Activated CD4-positive, alpha-beta memory T cell treated with anti-CD3 and anti-CD28 coated beads for 36 hours (primary cell): Measurements from ENCODE around the gene PLEKHA7. TPM values are rescaled to one million over a fixed set of nuclear protein-coding genes. Genes with fewer than 3 reads are reported as not detected.

Experiments used
- CTCF ChIA-PET: fragments of 350-600 bp; sonication (Branson Sonifier 250); formaldehyde crosslinking; loops from one replicate; lab custom pipeline; 2021; ENCODE audit warnings: antibody characterized with exemption, inconsistent platforms; lab: Charles Lee
- POLR2A ChIA-PET: fragments of 350-600 bp; sonication (Branson Sonifier 250); formaldehyde crosslinking; loops from one replicate; lab custom pipeline; 2021; ENCODE audit warnings: antibody characterized with exemption; lab: Charles Lee
- DNase-seq: peaks from one replicate; pipeline ENCODE4 v3.0.0-alpha.2; 2020
- H3K27ac Mint-ChIP-seq: one replicate; pipeline ENCODE4 v1.8.0; 2021; ENCODE audit warnings: mixed read lengths
- H3K27me3 Mint-ChIP-seq: one replicate; pipeline ENCODE4 v1.8.0; 2021; ENCODE audit warnings: mixed read lengths
- H3K36me3 Mint-ChIP-seq: one replicate; pipeline ENCODE4 v1.8.0; 2021; ENCODE audit warnings: mixed read lengths
- H3K4me1 Mint-ChIP-seq: one replicate; pipeline ENCODE4 v1.8.0; 2021; ENCODE audit warnings: low read depth, mixed read lengths
- H3K4me3 Mint-ChIP-seq: one replicate; pipeline ENCODE4 v1.8.0; 2021; ENCODE audit warnings: mild to moderate bottlenecking, mixed read lengths
- H3K9me3 Mint-ChIP-seq: one replicate; pipeline ENCODE4 v1.8.0; 2021; ENCODE audit warnings: mixed read lengths
- intact Hi-C: fragments of 100-400 bp; cut with micrococcal nuclease; formaldehyde crosslinking; loops from one replicate; pipeline ENCODE4 v1.15.1; 2023
- total RNA-seq, 2 experiments: library from RNA; stranded (reverse); gene quantifications; one replicate each; pipeline ENCODE4 v1.2.3, GENCODE V29; 2021

Gene PLEKHA7
- total RNA-seq, 2 experiments from 2014 or later = 5.1 to 5.3 TPM

GRCh38 chr11:16784666-16785065, 229.5 kb downstream of the PLEKHA7 start:
- no peaks in the 10 kb centered on the region for H3K4me1 Mint-ChIP-seq
- no peak for DNase-seq
- H3K27ac Mint-ChIP-seq = no peak overlapping the region
- no peaks in the 10 kb centered on the region for H3K9me3 Mint-ChIP-seq
- no peak overlapping the region for H3K4me3 Mint-ChIP-seq
- intact Hi-C loops = loop anchor here (5.0 to 10.0 kb wide), 2 partner anchors 38 to 720 kb away; no protein-coding TSS in a partner anchor
- H3K27me3 Mint-ChIP-seq = no peaks in the 10 kb centered on the region
- CTCF ChIA-PET = interaction anchor here (0.6 to 8.5 kb wide), 16 partner anchors 8 to 744 kb away, joined by 3 to 103 read pairs (median 6); partner anchors contain the start of genes C11orf58 and PLEKHA7
- POLR2A ChIA-PET = no interaction called here
- no peaks in the 10 kb centered on the region for H3K36me3 Mint-ChIP-seq

- Mint-ChIP-seq H3K4me3 (no peak overlapping the region), H3K27me3 (no peaks in the 10 kb centered on the region), H3K9me3 (no peaks in the 10 kb centered on the region), H3K4me1 (no peaks in the 10 kb centered on the region), H3K27ac (no peak overlapping the region), H3K36me3 (no peaks in the 10 kb centered on the region)
- CTCF ChIA-PET = interaction anchor here (0.6 to 8.5 kb wide), 13 partner anchors 10 to 744 kb away, joined by 3 to 103 read pairs (median 6); partner anchors contain the start of genes C11orf58 and PLEKHA7
- POLR2A ChIA-PET = no interaction called here
- no peak for DNase-seq
- intact Hi-C loops = loop anchor here (10.0 kb wide), 1 partner anchor 721 kb away; no protein-coding TSS in a partner anchor
Observed at GRCh38 chr11:16784097-16784496, 230.1 kb downstream of the PLEKHA7 start.

- H3K27ac Mint-ChIP-seq = no peak overlapping the region
- H3K4me3 Mint-ChIP-seq = no peak overlapping the region
- ChIA-PET POLR2A (no interaction called here), CTCF (interaction anchor here (0.6 to 8.5 kb wide), 5 partner anchors 11 to 279 kb away, joined by 3 to 103 read pairs (median 6); partner anchors contain the start of gene C11orf58)
- intact Hi-C loops = loop anchor here (10.0 kb wide), 1 partner anchor 721 kb away; no protein-coding TSS in a partner anchor
- no peaks in the 10 kb centered on the region for H3K36me3 Mint-ChIP-seq
- no peak for DNase-seq
- no peaks in the 10 kb centered on the region for H3K4me1 Mint-ChIP-seq
- H3K9me3 Mint-ChIP-seq = no peaks in the 10 kb centered on the region
- H3K27me3 Mint-ChIP-seq = no peaks in the 10 kb centered on the region
Observed at GRCh38 chr11:16783321-16783801, 230.9 kb downstream of the PLEKHA7 start.

- CTCF ChIA-PET = interaction anchor here (1.3 kb wide), 1 partner anchor 281 kb away, joined by 5 read pairs; no protein-coding TSS in a partner anchor
- Mint-ChIP-seq H3K9me3 (no peaks in the 10 kb centered on the region), H3K36me3 (no peaks in the 10 kb centered on the region), H3K27ac (no peak overlapping the region), H3K4me3 (no peak overlapping the region), H3K4me1 (no peaks in the 10 kb centered on the region), H3K27me3 (no peaks in the 10 kb centered on the region)
- intact Hi-C loops = loop anchor here (10.0 kb wide), 1 partner anchor 723 kb away; no protein-coding TSS in a partner anchor
- no peak for DNase-seq
- POLR2A ChIA-PET = no interaction called here
Observed at GRCh38 chr11:16781936-16782919, 232.0 kb downstream of the PLEKHA7 start.

- CTCF ChIA-PET = no interaction called here
- Mint-ChIP-seq H3K4me3 (no peak overlapping the region), H3K4me1 (no peaks in the 10 kb centered on the region), H3K27me3 (no peaks in the 10 kb centered on the region), H3K36me3 (no peaks in the 10 kb centered on the region), H3K27ac (no peak overlapping the region), H3K9me3 (no peaks in the 10 kb centered on the region)
- intact Hi-C loops = loop anchor here (10.0 kb wide), 1 partner anchor 724 kb away; no protein-coding TSS in a partner anchor
- no peak for DNase-seq
- POLR2A ChIA-PET = no interaction called here
Observed at GRCh38 chr11:16780698-16781550, 233.3 kb downstream of the PLEKHA7 start.

GRCh38 chr11:16780146-16780545, 234.1 kb downstream of the PLEKHA7 start:
- Mint-ChIP-seq H3K27ac (no peak overlapping the region), H3K4me1 (no peaks in the 10 kb centered on the region), H3K27me3 (no peaks in the 10 kb centered on the region), H3K9me3 (no peaks in the 10 kb centered on the region), H3K4me3 (no peak overlapping the region), H3K36me3 (no peaks in the 10 kb centered on the region)
- ChIA-PET CTCF (interaction anchor here (0.7 kb wide), 1 partner anchor 17 kb away, joined by 3 read pairs; no protein-coding TSS in a partner anchor), POLR2A (no interaction called here)
- DNase-seq = no peak
- intact Hi-C loops = loop anchor here (10.0 kb wide), 1 partner anchor 725 kb away; no protein-coding TSS in a partner anchor

GRCh38 chr11:16779436-16779835, 234.8 kb downstream of the PLEKHA7 start:
- no peak overlapping the region for H3K4me3 Mint-ChIP-seq
- H3K4me1 Mint-ChIP-seq = no peaks in the 10 kb centered on the region
- no peaks in the 10 kb centered on the region for H3K27me3 Mint-ChIP-seq
- H3K36me3 Mint-ChIP-seq = no peaks in the 10 kb centered on the region
- ChIA-PET CTCF (interaction anchor here (0.7 kb wide), 1 partner anchor 18 kb away, joined by 3 read pairs; no protein-coding TSS in a partner anchor), POLR2A (no interaction called here)
- no peaks in the 10 kb centered on the region for H3K9me3 Mint-ChIP-seq
- intact Hi-C loops = no loop called here
- no peak for DNase-seq
- no peak overlapping the region for H3K27ac Mint-ChIP-seq

GRCh38 chr11:16778876-16779275, 235.3 kb downstream of the PLEKHA7 start:
- POLR2A ChIA-PET = no interaction called here
- Mint-ChIP-seq H3K36me3 (no peaks in the 10 kb centered on the region), H3K9me3 (no peaks in the 10 kb centered on the region), H3K27me3 (no peaks in the 10 kb centered on the region), H3K4me1 (no peaks in the 10 kb centered on the region), H3K4me3 (no peak overlapping the region), H3K27ac (no peak overlapping the region)
- CTCF ChIA-PET = interaction anchor here (1.3 kb wide), 1 partner anchor 9 kb away, joined by 4 read pairs; no protein-coding TSS in a partner anchor
- DNase-seq = no peak
- intact Hi-C loops = no loop called here

GRCh38 chr11:16778286-16778685, 235.9 kb downstream of the PLEKHA7 start:
- ChIA-PET CTCF (interaction anchor here (1.3 kb wide), 1 partner anchor 10 kb away, joined by 4 read pairs; no protein-coding TSS in a partner anchor), POLR2A (no interaction called here)
- no peak for DNase-seq
- Mint-ChIP-seq H3K36me3 (no peaks in the 10 kb centered on the region), H3K4me3 (no peak overlapping the region), H3K9me3 (no peaks in the 10 kb centered on the region), H3K27me3 (no peaks in the 10 kb centered on the region), H3K4me1 (no peaks in the 10 kb centered on the region), H3K27ac (no peak overlapping the region)
- intact Hi-C loops = no loop called here

- intact Hi-C loops = no loop called here
- H3K36me3 Mint-ChIP-seq = no peaks in the 10 kb centered on the region
- ChIA-PET POLR2A (no interaction called here), CTCF (interaction anchor here (1.3 kb wide), 1 partner anchor 11 kb away, joined by 4 read pairs; no protein-coding TSS in a partner anchor)
- no peaks in the 10 kb centered on the region for H3K4me1 Mint-ChIP-seq
- H3K27ac Mint-ChIP-seq = no peak overlapping the region
- no peak overlapping the region for H3K4me3 Mint-ChIP-seq
- no peaks in the 10 kb centered on the region for H3K9me3 Mint-ChIP-seq
- DNase-seq = no peak
- H3K27me3 Mint-ChIP-seq = no peaks in the 10 kb centered on the region
Observed at GRCh38 chr11:16777613-16777975, 236.6 kb downstream of the PLEKHA7 start.
